BLaER1 (cell line): Measurements from ENCODE around the gene TAF11L5.
A peak's percentile ranks its signal among the peaks of the same experiment; 100 is the strongest.
"Not testable (repeated sequence)": the region's sequence is repeated elsewhere in the genome, so short reads cannot be mapped to it uniquely, and the experiment has no call there.

Experiments
- H3K27ac ChIP-seq: shearing (Covaris generic); formaldehyde crosslinking; 2 replicates; pipeline ENCODE4 v1.8.1; 2022
- H3K27me3 ChIP-seq: shearing (Covaris generic); formaldehyde crosslinking; 2 replicates; pipeline ENCODE4 v1.8.1; 2022
- H3K36me3 ChIP-seq: shearing (Covaris generic); formaldehyde crosslinking; 2 replicates; pipeline ENCODE4 v1.8.1; 2022
- H3K4me1 ChIP-seq: shearing (Covaris generic); formaldehyde crosslinking; 2 replicates; pipeline ENCODE4 v1.8.1; 2022
- H3K4me2 ChIP-seq: shearing (Covaris generic); formaldehyde crosslinking; 2 replicates; pipeline ENCODE4 v1.8.1; 2022
- H3K4me3 ChIP-seq: shearing (Covaris generic); formaldehyde crosslinking; 2 replicates; pipeline ENCODE4 v1.8.1; 2022
- H3K9ac ChIP-seq: shearing (Covaris generic); formaldehyde crosslinking; 2 replicates; pipeline ENCODE4 v1.8.1; 2022
- H3K9me3 ChIP-seq: shearing (Covaris generic); formaldehyde crosslinking; 2 replicates; pipeline ENCODE4 v1.8.1; 2022
- H4K20me1 ChIP-seq: shearing (Covaris generic); formaldehyde crosslinking; 2 replicates; pipeline ENCODE4 v1.8.1; 2022
- Cebpa-rat ChIP-seq: shearing (Covaris generic); IDR thresholded peaks from 2 replicates; pipeline ENCODE4 v1.8.1; 2022

Gene TAF11L5

GRCh38 chr5:17524935-17525334, at the start of gene TAF11L5:
Gene TAF11L5 (plus strand): TSS chr5:17525235.
- H4K20me1 ChIP-seq, H3K9me3 ChIP-seq, H3K9ac ChIP-seq, H3K27me3 ChIP-seq, H3K36me3 ChIP-seq, H3K27ac ChIP-seq, H3K4me1 ChIP-seq, H3K4me2 ChIP-seq, H3K4me3 ChIP-seq: not testable (repeated sequence)

- Histone ChIP-seq H3K27me3 (no peaks in the 10 kb centered on the region), H4K20me1 (no peaks in the 10 kb centered on the region), H3K9me3 (no peaks in the 10 kb centered on the region), H3K27ac (no peak overlapping the region), H3K4me2 (peak overlapping the region; percentile 41), H3K36me3 (no peaks in the 10 kb centered on the region), H3K4me1 (peaks cover 15% of the 10 kb centered on the region), H3K9ac (no peak overlapping the region), H3K4me3 (no peak overlapping the region)
- TF ChIP-seq Cebpa-rat, result no peak
These were observed 48.0 kb upstream of the TAF11L5 start for GRCh38 chr5:17477043-17477442.

GRCh38 chr5:17477573-17478265, 47.3 kb upstream of the TAF11L5 start:
- no peak overlapping the region for H3K27ac ChIP-seq
- no peak for TF ChIP-seq Cebpa-rat
- H3K4me1 ChIP-seq, result peaks cover 15% of the 10 kb centered on the region
- H3K36me3 ChIP-seq, result no peaks in the 10 kb centered on the region
- H3K9me3 ChIP-seq, result no peaks in the 10 kb centered on the region
- H3K4me2 ChIP-seq, result peak overlapping the region; percentile 41
- no peak overlapping the region for H3K9ac ChIP-seq
- H3K4me3 ChIP-seq, result no peak overlapping the region
- no peaks in the 10 kb centered on the region for H4K20me1 ChIP-seq
- H3K27me3 ChIP-seq, result no peaks in the 10 kb centered on the region

- Histone ChIP-seq H4K20me1 (no peaks in the 10 kb centered on the region), H3K36me3 (no peaks in the 10 kb centered on the region), H3K9me3 (no peaks in the 10 kb centered on the region), H3K27me3 (no peaks in the 10 kb centered on the region), H3K4me3 (no peak overlapping the region), H3K4me2 (no peak overlapping the region), H3K27ac (no peak overlapping the region), H3K9ac (no peak overlapping the region), H3K4me1 (peaks cover 15% of the 10 kb centered on the region)
- TF ChIP-seq Cebpa-rat, result no peak
These were observed 43.7 kb upstream of the TAF11L5 start for GRCh38 chr5:17481378-17481777.

- no peak overlapping the region for H3K27ac ChIP-seq
- H3K4me1 ChIP-seq, result peaks cover 5% of the 10 kb centered on the region
- TF ChIP-seq Cebpa-rat, result no peak
- no peak overlapping the region for H3K4me3 ChIP-seq
- no peaks in the 10 kb centered on the region for H3K9me3 ChIP-seq
- H3K4me2 ChIP-seq, result no peak overlapping the region
- H3K9ac ChIP-seq, result no peak overlapping the region
- no peaks in the 10 kb centered on the region for H3K27me3 ChIP-seq
- H3K36me3 ChIP-seq, result no peaks in the 10 kb centered on the region
- H4K20me1 ChIP-seq, result no peaks in the 10 kb centered on the region
These were observed 42.2 kb upstream of the TAF11L5 start for GRCh38 chr5:17482790-17483189.

GRCh38 chr5:17486464-17487173, 38.4 kb upstream of the TAF11L5 start:
- H3K9ac ChIP-seq, H3K36me3 ChIP-seq, H3K27me3 ChIP-seq, H3K27ac ChIP-seq, H4K20me1 ChIP-seq, H3K4me2 ChIP-seq, H3K4me3 ChIP-seq, H3K9me3 ChIP-seq, H3K4me1 ChIP-seq: not testable (repeated sequence)

GRCh38 chr5:17487174-17487512, 37.9 kb upstream of the TAF11L5 start:
- Histone ChIP-seq H4K20me1 (no peaks in the 10 kb centered on the region), H3K9ac (no peak overlapping the region), H3K4me1 (peaks cover 8% of the 10 kb centered on the region), H3K27ac (no peak overlapping the region), H3K9me3 (0 out of 2 replicates have a peak, but pooled peaks cover 4% of the 10 kb centered on the region), H3K36me3 (no peaks in the 10 kb centered on the region), H3K27me3 (no peaks in the 10 kb centered on the region), H3K4me2 (no peak overlapping the region), H3K4me3 (no peak overlapping the region)
- TF ChIP-seq Cebpa-rat, result no peak

- not testable (repeated sequence) for H3K4me1 ChIP-seq, H3K36me3 ChIP-seq, H3K4me3 ChIP-seq, H3K9ac ChIP-seq, H3K4me2 ChIP-seq, H3K27ac ChIP-seq, H4K20me1 ChIP-seq, H3K27me3 ChIP-seq
- H3K9me3 ChIP-seq, result 0 out of 2 replicates have a peak, but pooled peaks cover 12% of the 10 kb centered on the region
These were observed 33.8 kb upstream of the TAF11L5 start for GRCh38 chr5:17491257-17491656.

GRCh38 chr5:17492770-17493169, 32.3 kb upstream of the TAF11L5 start:
- Histone ChIP-seq H3K9me3 (0 out of 2 replicates have a peak, but pooled peaks cover 12% of the 10 kb centered on the region), H3K27ac (no peak overlapping the region), H3K36me3 (no peaks in the 10 kb centered on the region), H3K9ac (no peak overlapping the region), H3K4me2 (no peak overlapping the region), H3K4me1 (peaks cover 8% of the 10 kb centered on the region), H4K20me1 (no peaks in the 10 kb centered on the region), H3K27me3 (no peaks in the 10 kb centered on the region), H3K4me3 (no peak overlapping the region)
- no peak for TF ChIP-seq Cebpa-rat

GRCh38 chr5:17497446-17497845, 27.6 kb upstream of the TAF11L5 start:
- no peaks in the 10 kb centered on the region for H4K20me1 ChIP-seq
- no peak overlapping the region for H3K4me2 ChIP-seq
- H3K36me3 ChIP-seq, result no peaks in the 10 kb centered on the region
- TF ChIP-seq Cebpa-rat, result no peak
- H3K4me3 ChIP-seq, result no peak overlapping the region
- 0 out of 2 replicates have a peak, but pooled peaks cover 5% of the 10 kb centered on the region for H3K9me3 ChIP-seq
- H3K4me1 ChIP-seq, result no peaks in the 10 kb centered on the region
- H3K27ac ChIP-seq, result no peak overlapping the region
- H3K27me3 ChIP-seq, result no peaks in the 10 kb centered on the region
- no peak overlapping the region for H3K9ac ChIP-seq

GRCh38 chr5:17497931-17498330, 27.1 kb upstream of the TAF11L5 start, which contains the start of gene TAF11L2:
Gene TAF11L2 (plus strand): TSS chr5:17498231.
- not testable (repeated sequence) for H3K9me3 ChIP-seq, H3K4me3 ChIP-seq, H3K27me3 ChIP-seq, H4K20me1 ChIP-seq, H3K36me3 ChIP-seq, H3K4me1 ChIP-seq, H3K27ac ChIP-seq, H3K4me2 ChIP-seq, H3K9ac ChIP-seq
